T follicular helper cell (primary cell): ENCODE data around the gene SELENOI.

Experiments used
- DNase-seq: peaks from one replicate; pipeline ENCODE4 v3.0.0-alpha.2; 2020; ENCODE audit warnings: low read depth

Gene SELENOI

DNA sequence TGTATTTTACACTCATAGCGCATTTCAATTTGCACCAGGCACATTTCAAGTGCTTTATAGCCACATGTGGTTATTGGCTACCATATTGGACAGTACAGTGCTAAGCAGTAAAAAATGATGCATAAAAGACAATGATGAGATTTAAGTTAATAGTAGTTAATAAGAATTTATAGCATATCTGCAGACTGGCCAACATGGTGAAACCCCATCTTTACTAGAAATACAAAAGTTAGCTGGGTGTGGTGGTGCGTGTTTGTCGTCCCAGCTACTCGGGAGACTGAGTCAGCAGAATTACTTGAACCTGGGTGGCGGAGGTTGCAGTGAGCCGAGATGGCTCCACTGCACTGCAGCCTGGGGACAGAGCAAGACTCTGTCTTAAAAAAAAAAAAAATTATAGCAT is 65.5 kb downstream of the SELENOI start:
- DNase-seq, result no peak

- no peak for DNase-seq
These were observed 66.2 kb downstream of the SELENOI start for GRCh38 chr2:26412091-26412673.

DNA sequence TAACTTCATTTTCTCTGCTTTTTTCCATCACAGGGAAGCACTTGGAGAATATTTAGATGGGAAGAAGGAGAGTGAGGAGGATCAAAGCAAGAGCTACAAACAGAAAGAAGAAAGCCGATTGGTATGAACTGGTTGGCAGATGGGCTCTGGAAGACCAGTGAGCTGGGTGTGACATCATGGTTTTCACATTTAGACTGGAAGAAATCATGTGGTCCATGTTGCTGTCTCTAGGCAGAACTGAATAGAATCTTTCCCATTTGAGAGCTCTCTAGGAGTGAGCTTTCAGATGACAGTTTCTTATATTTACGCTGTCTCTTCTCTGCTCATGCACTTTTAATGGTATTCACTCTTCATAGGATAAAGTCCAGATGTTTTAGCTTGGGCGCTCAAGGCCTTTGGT is 68.4 kb downstream of the SELENOI start:
- DNase-seq, result no peak

GRCh38 chr2:26421961-26422360 is 76.0 kb downstream of the SELENOI start:
- DNase-seq, result no peak

DNA sequence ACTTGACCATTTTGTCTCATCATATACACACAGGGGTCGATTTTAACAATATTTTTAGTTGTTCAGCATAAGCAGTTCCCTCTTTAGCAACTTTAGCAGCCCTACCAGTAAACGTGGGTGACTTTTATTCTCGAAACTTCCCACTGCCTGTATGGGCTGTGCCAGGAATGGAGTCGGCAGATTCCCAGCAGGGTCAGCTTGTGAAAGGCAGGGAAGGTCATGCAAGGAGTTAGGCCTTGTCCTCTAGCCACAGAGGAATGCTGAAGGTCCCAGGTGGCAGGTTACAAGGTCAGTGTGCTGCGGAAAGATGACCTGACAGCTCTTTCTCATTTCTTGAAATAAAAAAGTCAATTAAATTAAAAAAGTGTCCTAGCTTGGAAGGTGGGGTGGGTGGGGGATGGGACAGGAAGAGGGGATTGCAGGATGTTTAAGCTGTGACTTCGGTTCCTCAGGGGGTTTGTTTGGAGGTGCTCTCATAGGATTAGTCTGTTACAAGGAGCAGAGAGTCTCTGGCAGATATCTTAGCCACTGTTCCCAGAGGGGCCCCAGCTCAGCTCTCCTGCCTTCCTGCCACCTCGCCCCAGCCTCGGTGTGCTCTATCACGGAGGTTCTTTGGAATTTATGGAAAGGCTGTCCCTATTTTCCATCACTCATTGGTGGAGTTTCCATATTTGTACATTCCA is 77.1 kb downstream of the SELENOI start:
- no peak for DNase-seq

GRCh38 chr2:26423750-26424149 is 77.8 kb downstream of the SELENOI start:
- no peak for DNase-seq

GRCh38 chr2:26424221-26424620 is 78.3 kb downstream of the SELENOI start:
- no peak for DNase-seq

GRCh38 chr2:26428846-26429245 is 82.9 kb downstream of the SELENOI start:
- no peak for DNase-seq

GRCh38 chr2:26429779-26430578 is 84.0 kb downstream of the SELENOI start:
- no peak for DNase-seq

DNA sequence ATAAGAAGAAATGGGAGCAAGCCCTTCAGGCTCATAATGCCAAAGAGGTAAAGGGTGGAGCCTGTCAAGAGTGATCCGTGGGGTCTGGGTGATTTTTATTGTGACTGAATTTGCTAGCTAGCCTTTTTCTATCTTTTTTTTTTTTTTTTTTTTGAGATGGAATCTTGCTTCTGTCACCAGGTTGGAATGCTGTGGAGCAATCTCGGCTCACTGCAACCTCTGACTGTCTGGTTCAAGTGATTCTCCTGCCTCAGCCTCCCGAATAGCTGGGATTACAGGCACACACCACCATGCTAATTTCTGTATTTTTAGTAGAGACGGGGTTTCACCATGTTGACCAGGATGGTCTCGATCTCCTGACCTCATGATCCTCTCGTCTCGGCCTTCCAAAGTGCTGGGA is 84.9 kb downstream of the SELENOI start:
- no peak for DNase-seq

GRCh38 chr2:26432363-26432762 is 86.4 kb downstream of the SELENOI start:
- no peak for DNase-seq

GRCh38 chr2:26432859-26433258 is 86.9 kb downstream of the SELENOI start:
- no peak for DNase-seq

DNA sequence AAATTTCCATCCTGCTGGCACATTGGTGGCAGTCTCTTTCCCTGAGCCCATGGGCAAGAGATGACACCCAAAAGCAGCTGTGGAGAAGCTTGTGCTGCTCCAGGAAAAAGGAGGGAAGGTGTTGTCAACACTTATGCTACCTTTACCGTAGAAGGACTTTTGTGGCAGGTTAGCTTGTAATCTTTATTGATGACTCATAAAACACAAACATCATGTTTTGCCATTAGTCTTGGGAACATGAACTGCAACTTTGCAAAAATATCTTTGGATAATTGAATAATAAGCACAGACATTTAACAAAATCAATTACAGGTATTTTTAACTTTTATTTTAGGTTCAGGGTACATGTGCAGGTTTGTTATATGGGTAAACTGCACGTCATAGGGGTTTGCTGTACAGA is 89.2 kb downstream of the SELENOI start:
- no peak for DNase-seq

DNA sequence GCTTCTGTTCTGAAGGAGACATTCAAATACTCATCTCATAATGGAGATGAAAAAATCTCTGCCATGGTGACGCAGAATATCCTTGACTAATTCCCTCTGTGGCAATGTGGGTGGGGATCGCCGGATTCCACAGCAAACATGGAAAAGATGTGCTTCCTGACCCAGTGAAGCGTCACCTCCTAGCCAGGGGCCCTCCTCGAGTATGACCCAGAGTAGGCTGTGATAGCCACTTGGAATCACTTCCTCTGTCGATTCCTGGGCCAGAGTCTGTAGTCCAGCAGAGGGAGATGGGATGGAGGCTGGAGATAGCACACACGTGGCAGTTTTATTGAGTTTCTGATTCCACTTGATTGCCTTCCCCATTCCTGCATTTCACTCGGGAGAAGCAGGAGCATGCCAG is 92.6 kb downstream of the SELENOI start:
- no peak for DNase-seq

DNA sequence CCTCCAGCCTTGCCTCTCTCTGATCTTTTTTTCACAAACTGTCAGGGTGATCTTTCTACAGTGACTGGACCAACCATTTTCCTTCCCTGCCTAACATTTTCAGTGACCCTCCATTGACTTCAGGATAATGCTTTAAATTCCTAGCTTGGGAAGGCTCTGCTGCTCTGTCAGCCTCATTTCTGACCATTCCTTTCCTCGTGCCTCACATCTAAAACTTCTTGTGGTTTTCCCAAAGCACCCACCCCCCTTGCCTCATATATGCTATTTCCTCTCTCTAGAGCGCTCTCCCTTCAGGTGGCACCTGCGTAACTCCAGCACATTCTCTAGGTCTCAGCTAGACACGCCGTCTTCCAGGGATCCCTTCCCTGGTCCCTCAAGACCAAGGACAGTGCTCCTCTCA is 93.0 kb downstream of the SELENOI start:
- DNase-seq, result no peak

- DNase-seq, result no peak
These were observed 96.4 kb downstream of the SELENOI start for GRCh38 chr2:26442301-26442700.

DNA sequence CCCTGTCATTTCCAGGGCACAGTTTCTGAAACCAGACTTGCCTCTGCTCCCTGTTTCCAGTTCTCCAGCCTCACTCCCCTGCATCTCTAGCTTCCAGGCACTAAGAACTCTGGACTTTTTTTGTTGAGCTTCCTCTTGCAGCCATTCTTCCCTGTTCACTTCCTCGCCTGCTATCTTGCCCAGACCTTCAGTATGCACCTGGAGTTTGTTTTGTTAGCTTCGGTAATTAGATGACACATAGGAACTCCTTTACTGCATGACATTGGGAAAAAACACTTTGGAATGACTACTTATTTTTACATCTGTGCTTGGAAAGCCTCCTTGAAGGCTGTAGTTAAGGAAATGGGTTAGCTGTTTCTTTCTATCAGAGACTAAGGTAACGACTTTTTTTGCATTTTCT is 96.8 kb downstream of the SELENOI start:
- DNase-seq, result no peak

- no peak for DNase-seq
These were observed 98.3 kb downstream of the SELENOI start for GRCh38 chr2:26444236-26444635.
